Measurements from ENCODE around the gene ZNF485. TPM values are rescaled to one million over a fixed set of nuclear protein-coding genes. Genes with fewer than 3 reads are reported as not detected.
A peak's percentile ranks its signal among the peaks of the same experiment; 100 is the strongest.

Gene ZNF485
- total and polyA plus RNA-seq, 2 of the 8 experiments (the other 6 are each of a cell fraction or from before 2014, with no cell fraction given): 2.5 to 8.2 TPM

DNA sequence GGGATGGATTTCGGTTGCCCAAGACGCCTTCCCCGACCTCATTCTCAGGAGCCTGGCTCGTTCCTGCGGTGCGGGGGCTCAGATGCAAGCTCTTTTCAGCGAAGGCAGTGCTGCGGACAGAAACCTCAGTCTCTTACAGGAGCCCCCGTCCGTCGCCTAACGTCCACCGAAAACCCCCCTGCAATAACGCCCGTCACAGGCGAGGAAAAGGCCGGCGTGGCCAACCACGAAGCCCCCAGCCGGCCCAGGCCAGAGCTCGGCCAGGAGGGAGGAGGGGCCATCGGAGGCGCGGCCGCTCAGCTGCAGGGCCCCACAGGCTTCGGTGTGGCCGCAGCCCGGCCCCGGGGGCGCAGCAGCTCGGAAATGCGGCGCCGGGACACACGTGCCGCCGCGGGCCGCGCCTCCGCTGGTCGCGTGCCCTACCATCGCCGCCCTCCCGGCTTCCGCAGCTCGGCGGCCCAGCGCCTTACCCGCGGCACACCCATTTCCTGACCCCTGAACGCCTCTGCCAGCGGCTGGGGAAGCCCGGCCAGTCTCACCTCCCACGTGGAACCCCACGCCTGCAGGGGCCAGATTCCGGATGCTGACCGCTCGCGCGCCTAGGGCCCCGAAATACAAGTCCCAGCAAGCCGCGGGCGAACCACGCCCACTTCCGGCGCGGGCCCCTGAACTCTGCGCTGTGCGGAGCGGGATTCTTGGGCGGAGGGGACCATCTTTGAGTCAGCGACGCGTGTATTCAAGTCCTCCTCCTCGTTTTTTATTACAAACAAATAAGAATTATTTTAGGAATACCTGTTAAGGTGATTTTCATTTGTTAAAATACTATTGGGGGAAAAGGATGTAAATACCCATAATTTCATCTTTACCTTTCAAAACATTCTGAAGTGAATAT lies 32.0 kb upstream of the ZNF485 start, which contains the start of gene ZNF239 (continued):
- TF ChIP-seq RNF2 (IDR thresholded peaks at IDR 0.05; ENCODE audit: borderline replicate concordance, low read depth, low read length, missing control alignments, poor library complexity, severe bottlenecking): peak; percentile 57
- TF ChIP-seq, protein P1, sequence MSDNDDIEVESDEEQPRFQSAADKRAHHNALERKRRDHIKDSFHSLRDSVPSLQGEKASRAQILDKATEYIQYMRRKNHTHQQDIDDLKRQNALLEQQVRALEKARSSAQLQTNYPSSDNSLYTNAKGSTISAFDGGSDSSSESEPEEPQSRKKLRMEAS (IDR thresholded peaks at IDR 0.05): peak; percentile 91
- TF ChIP-seq RXRA (IDR thresholded peaks at IDR 0.05; ENCODE audit: insufficient read depth, low read depth, low read length): no peak
- TF ChIP-seq, protein P2, sequence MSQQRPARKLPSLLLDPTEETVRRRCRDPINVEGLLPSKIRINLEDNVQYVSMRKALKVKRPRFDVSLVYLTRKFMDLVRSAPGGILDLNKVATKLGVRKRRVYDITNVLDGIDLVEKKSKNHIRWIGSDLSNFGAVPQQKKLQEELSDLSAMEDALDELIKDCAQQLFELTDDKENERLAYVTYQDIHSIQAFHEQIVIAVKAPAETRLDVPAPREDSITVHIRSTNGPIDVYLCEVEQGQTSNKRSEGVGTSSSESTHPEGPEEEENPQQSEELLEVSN (IDR thresholded peaks at IDR 0.05): peak; percentile 73; the same call in 1 of the 2 replicates
- TF ChIP-seq TAF1 (IDR thresholded peaks at IDR 0.05; ENCODE audit: low read depth, low read length): 0 out of 2 replicates have a peak, but pooled peaks have one; percentile 34
- TF ChIP-seq POLR2A (IDR thresholded peaks at IDR 0.05; ENCODE audit: control extremely low read depth in 1 of 2, low read depth in 2 of 2, low read length in 2 of 2): no peak

Measured in H1 (cell line).